Measurements from ENCODE around the gene PRR5.

Gene PRR5

GRCh38 chr22:44698531-44699421 is 3.2 kb upstream of the PRR5 start:
- no peak overlapping the region for H3K4me3 ChIP-seq (ENCODE audit: low read depth, low read length)
- no peaks in the 10 kb centered on the region for H3K9me3 ChIP-seq (ENCODE audit: control insufficient read depth, insufficient read depth, low read depth, low read length)
- no peak overlapping the region; the same call in 1 of the 2 replicates for H3K27ac ChIP-seq (ENCODE audit: low read depth, low read length)
- H3K27me3 ChIP-seq (ENCODE audit: control insufficient read depth, insufficient read depth, low read length), result peaks cover 27% of the 10 kb centered on the region
- H3K9ac ChIP-seq (ENCODE audit: low read length), result peak overlapping the region; percentile 24
- H3K4me1 ChIP-seq (ENCODE audit: control insufficient read depth, insufficient read depth, low read length), result peaks cover 35% of the 10 kb centered on the region
- H3K36me3 ChIP-seq (ENCODE audit: control insufficient read depth, insufficient read depth, low read length), result no peaks in the 10 kb centered on the region

- H3K27me3 ChIP-seq (ENCODE audit: control insufficient read depth, insufficient read depth, low read length), result peaks cover 30% of the 10 kb centered on the region
- no peak overlapping the region for H3K27ac ChIP-seq (ENCODE audit: low read depth, low read length)
- H3K36me3 ChIP-seq (ENCODE audit: control insufficient read depth, insufficient read depth, low read length), result no peaks in the 10 kb centered on the region
- H3K9ac ChIP-seq (ENCODE audit: low read length), result no peak overlapping the region
- H3K4me3 ChIP-seq (ENCODE audit: low read depth, low read length), result no peak overlapping the region
- H3K9me3 ChIP-seq (ENCODE audit: control insufficient read depth, insufficient read depth, low read depth, low read length), result no peaks in the 10 kb centered on the region
- peaks cover 35% of the 10 kb centered on the region for H3K4me1 ChIP-seq (ENCODE audit: control insufficient read depth, insufficient read depth, low read length)
Observed at GRCh38 chr22:44700456-44700855, 1.5 kb upstream of the PRR5 start.

GRCh38 chr22:44701187-44701790 is 715 bp upstream of the PRR5 start:
- Histone ChIP-seq H3K4me3 (ENCODE audit: low read depth, low read length) (peak overlapping the region; percentile 63), H3K36me3 (ENCODE audit: control insufficient read depth, insufficient read depth, low read length) (no peaks in the 10 kb centered on the region), H3K4me1 (ENCODE audit: control insufficient read depth, insufficient read depth, low read length) (peaks cover 41% of the 10 kb centered on the region), H3K9ac (ENCODE audit: low read length) (peak overlapping the region; percentile 51), H3K27ac (ENCODE audit: low read depth, low read length) (no peak overlapping the region), H3K27me3 (ENCODE audit: control insufficient read depth, insufficient read depth, low read length) (peaks cover 30% of the 10 kb centered on the region), H3K9me3 (ENCODE audit: control insufficient read depth, insufficient read depth, low read depth, low read length) (no peaks in the 10 kb centered on the region)

GRCh38 chr22:44702479-44703198 is 635 bp downstream of the PRR5 start:
- H3K27ac ChIP-seq (ENCODE audit: low read depth, low read length), result no peak overlapping the region
- peak overlapping the region; percentile 71 for H3K4me3 ChIP-seq (ENCODE audit: low read depth, low read length)
- H3K27me3 ChIP-seq (ENCODE audit: control insufficient read depth, insufficient read depth, low read length), result peaks cover 30% of the 10 kb centered on the region
- peak overlapping the region; percentile 72 for H3K9ac ChIP-seq (ENCODE audit: low read length)
- H3K36me3 ChIP-seq (ENCODE audit: control insufficient read depth, insufficient read depth, low read length), result no peaks in the 10 kb centered on the region
- peaks cover 41% of the 10 kb centered on the region for H3K4me1 ChIP-seq (ENCODE audit: control insufficient read depth, insufficient read depth, low read length)
- no peaks in the 10 kb centered on the region for H3K9me3 ChIP-seq (ENCODE audit: control insufficient read depth, insufficient read depth, low read depth, low read length)

GRCh38 chr22:44703255-44703870 is 1.4 kb downstream of the PRR5 start:
- no peak overlapping the region for H3K27ac ChIP-seq (ENCODE audit: low read depth, low read length)
- peak overlapping the region; percentile 71 for H3K4me3 ChIP-seq (ENCODE audit: low read depth, low read length)
- H3K9ac ChIP-seq (ENCODE audit: low read length), result peak overlapping the region; percentile 72
- H3K4me1 ChIP-seq (ENCODE audit: control insufficient read depth, insufficient read depth, low read length), result peaks cover 37% of the 10 kb centered on the region
- no peaks in the 10 kb centered on the region for H3K9me3 ChIP-seq (ENCODE audit: control insufficient read depth, insufficient read depth, low read depth, low read length)
- H3K27me3 ChIP-seq (ENCODE audit: control insufficient read depth, insufficient read depth, low read length), result peaks cover 30% of the 10 kb centered on the region
- no peaks in the 10 kb centered on the region for H3K36me3 ChIP-seq (ENCODE audit: control insufficient read depth, insufficient read depth, low read length)

GRCh38 chr22:44704159-44705021 is 2.4 kb downstream of the PRR5 start:
- Histone ChIP-seq H3K9me3 (ENCODE audit: control insufficient read depth, insufficient read depth, low read depth, low read length) (no peaks in the 10 kb centered on the region), H3K4me3 (ENCODE audit: low read depth, low read length) (no peak overlapping the region), H3K36me3 (ENCODE audit: control insufficient read depth, insufficient read depth, low read length) (no peaks in the 10 kb centered on the region), H3K4me1 (ENCODE audit: control insufficient read depth, insufficient read depth, low read length) (peaks cover 26% of the 10 kb centered on the region), H3K27ac (ENCODE audit: low read depth, low read length) (no peak overlapping the region), H3K9ac (ENCODE audit: low read length) (no peak overlapping the region), H3K27me3 (ENCODE audit: control insufficient read depth, insufficient read depth, low read length) (peaks cover 30% of the 10 kb centered on the region)

GRCh38 chr22:44705022-44705297 is 3.0 kb downstream of the PRR5 start:
- Histone ChIP-seq H3K9me3 (ENCODE audit: control insufficient read depth, insufficient read depth, low read depth, low read length) (no peaks in the 10 kb centered on the region), H3K4me3 (ENCODE audit: low read depth, low read length) (no peak overlapping the region), H3K4me1 (ENCODE audit: control insufficient read depth, insufficient read depth, low read length) (peaks cover 24% of the 10 kb centered on the region), H3K27me3 (ENCODE audit: control insufficient read depth, insufficient read depth, low read length) (peaks cover 30% of the 10 kb centered on the region), H3K36me3 (ENCODE audit: control insufficient read depth, insufficient read depth, low read length) (no peaks in the 10 kb centered on the region), H3K9ac (ENCODE audit: low read length) (no peak overlapping the region), H3K27ac (ENCODE audit: low read depth, low read length) (no peak overlapping the region)

- Histone ChIP-seq H3K36me3 (ENCODE audit: control insufficient read depth, insufficient read depth, low read length) (no peaks in the 10 kb centered on the region), H3K27ac (ENCODE audit: low read depth, low read length) (no peak overlapping the region), H3K27me3 (ENCODE audit: control insufficient read depth, insufficient read depth, low read length) (peaks cover 20% of the 10 kb centered on the region), H3K9ac (ENCODE audit: low read length) (no peak overlapping the region), H3K9me3 (ENCODE audit: control insufficient read depth, insufficient read depth, low read depth, low read length) (no peaks in the 10 kb centered on the region), H3K4me1 (ENCODE audit: control insufficient read depth, insufficient read depth, low read length) (peaks cover 25% of the 10 kb centered on the region), H3K4me3 (ENCODE audit: low read depth, low read length) (no peak overlapping the region)
Observed at GRCh38 chr22:44706488-44706887, 4.5 kb downstream of the PRR5 start.

GRCh38 chr22:44707178-44707577 is 5.2 kb downstream of the PRR5 start:
- Histone ChIP-seq H3K4me1 (ENCODE audit: control insufficient read depth, insufficient read depth, low read length) (peaks cover 22% of the 10 kb centered on the region), H3K27me3 (ENCODE audit: control insufficient read depth, insufficient read depth, low read length) (peaks cover 17% of the 10 kb centered on the region), H3K9ac (ENCODE audit: low read length) (no peak overlapping the region), H3K36me3 (ENCODE audit: control insufficient read depth, insufficient read depth, low read length) (no peaks in the 10 kb centered on the region), H3K27ac (ENCODE audit: low read depth, low read length) (no peak overlapping the region), H3K4me3 (ENCODE audit: low read depth, low read length) (no peak overlapping the region), H3K9me3 (ENCODE audit: control insufficient read depth, insufficient read depth, low read depth, low read length) (no peaks in the 10 kb centered on the region)

- H3K4me3 ChIP-seq (ENCODE audit: low read depth, low read length), result no peak overlapping the region
- no peaks in the 10 kb centered on the region for H3K9me3 ChIP-seq (ENCODE audit: control insufficient read depth, insufficient read depth, low read depth, low read length)
- peaks cover 13% of the 10 kb centered on the region for H3K27me3 ChIP-seq (ENCODE audit: control insufficient read depth, insufficient read depth, low read length)
- no peak overlapping the region for H3K9ac ChIP-seq (ENCODE audit: low read length)
- H3K27ac ChIP-seq (ENCODE audit: low read depth, low read length), result no peak overlapping the region
- peaks cover 21% of the 10 kb centered on the region for H3K4me1 ChIP-seq (ENCODE audit: control insufficient read depth, insufficient read depth, low read length)
- no peaks in the 10 kb centered on the region for H3K36me3 ChIP-seq (ENCODE audit: control insufficient read depth, insufficient read depth, low read length)
Observed at GRCh38 chr22:44707752-44708151, 5.7 kb downstream of the PRR5 start.

Measured in HUES6 (cell line).